GF-D8 (cell line): ENCODE results near the gene SSTR5.

ENCODE experiments used
- DNase-seq: peaks from one replicate; lab custom pipeline; 2025; lab: John Stamatoyannopoulos, UW

SSTR5 gene

GRCh38 chr16:1055557-1055924, 17.0 kb upstream of the SSTR5 start:
- no peak for DNase-seq

GRCh38 chr16:1056196-1056595, 16.4 kb upstream of the SSTR5 start:
- no peak for DNase-seq

- DNase-seq, result no peak
Observed at GRCh38 chr16:1057252-1057932, 15.2 kb upstream of the SSTR5 start.

GRCh38 chr16:1058216-1058615, 14.3 kb upstream of the SSTR5 start:
- DNase-seq, result no peak

- DNase-seq, result no peak
Observed at GRCh38 chr16:1059310-1059709, 13.2 kb upstream of the SSTR5 start.

GRCh38 chr16:1060416-1061340, 11.9 kb upstream of the SSTR5 start:
- DNase-seq, result no peak

- no peak for DNase-seq
Observed at GRCh38 chr16:1061769-1062505, 10.6 kb upstream of the SSTR5 start.

- DNase-seq, result no peak
Observed at GRCh38 chr16:1062895-1063294, 9.7 kb upstream of the SSTR5 start.

- no peak for DNase-seq
Observed at GRCh38 chr16:1063728-1064127, 8.8 kb upstream of the SSTR5 start.

- no peak for DNase-seq
Observed at GRCh38 chr16:1065469-1066128, 6.9 kb upstream of the SSTR5 start.

GRCh38 chr16:1066584-1067172, 5.9 kb upstream of the SSTR5 start:
- no peak for DNase-seq

- DNase-seq, result no peak
Observed at GRCh38 chr16:1067629-1068028, 4.9 kb upstream of the SSTR5 start.

- no peak for DNase-seq
Observed at GRCh38 chr16:1068451-1068850, 4.1 kb upstream of the SSTR5 start.

- DNase-seq, result no peak
Observed at GRCh38 chr16:1069154-1069553, 3.4 kb upstream of the SSTR5 start.

GRCh38 chr16:1070084-1070863, 2.3 kb upstream of the SSTR5 start:
- DNase-seq, result no peak

GRCh38 chr16:1070864-1071408, 1.6 kb upstream of the SSTR5 start:
- DNase-seq, result no peak

- DNase-seq, result no peak
Observed at GRCh38 chr16:1071561-1072225, 854 bp upstream of the SSTR5 start.

- no peak for DNase-seq
Observed at GRCh38 chr16:1073262-1073558, 663 bp downstream of the SSTR5 start.

GRCh38 chr16:1073566-1074378, 1.2 kb downstream of the SSTR5 start:
- no peak for DNase-seq

- no peak for DNase-seq
Observed at GRCh38 chr16:1074379-1074649, 1.8 kb downstream of the SSTR5 start.
